ENCODE measurements around the gene P2RY2.

GRCh38 chr11:73249853-73250783 lies 32.0 kb downstream of the P2RY2 start:
- TF ChIP-seq, protein P1, sequence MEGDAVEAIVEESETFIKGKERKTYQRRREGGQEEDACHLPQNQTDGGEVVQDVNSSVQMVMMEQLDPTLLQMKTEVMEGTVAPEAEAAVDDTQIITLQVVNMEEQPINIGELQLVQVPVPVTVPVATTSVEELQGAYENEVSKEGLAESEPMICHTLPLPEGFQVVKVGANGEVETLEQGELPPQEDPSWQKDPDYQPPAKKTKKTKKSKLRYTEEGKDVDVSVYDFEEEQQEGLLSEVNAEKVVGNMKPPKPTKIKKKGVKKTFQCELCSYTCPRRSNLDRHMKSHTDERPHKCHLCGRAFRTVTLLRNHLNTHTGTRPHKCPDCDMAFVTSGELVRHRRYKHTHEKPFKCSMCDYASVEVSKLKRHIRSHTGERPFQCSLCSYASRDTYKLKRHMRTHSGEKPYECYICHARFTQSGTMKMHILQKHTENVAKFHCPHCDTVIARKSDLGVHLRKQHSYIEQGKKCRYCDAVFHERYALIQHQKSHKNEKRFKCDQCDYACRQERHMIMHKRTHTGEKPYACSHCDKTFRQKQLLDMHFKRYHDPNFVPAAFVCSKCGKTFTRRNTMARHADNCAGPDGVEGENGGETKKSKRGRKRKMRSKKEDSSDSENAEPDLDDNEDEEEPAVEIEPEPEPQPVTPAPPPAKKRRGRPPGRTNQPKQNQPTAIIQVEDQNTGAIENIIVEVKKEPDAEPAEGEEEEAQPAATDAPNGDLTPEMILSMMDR (IDR thresholded peaks at IDR 0.05): no peak
- TF ChIP-seq POLR2A (IDR thresholded peaks at IDR 0.05): no peak
- no peak for TF ChIP-seq POLR2AphosphoS5 (IDR thresholded peaks at IDR 0.05)

Measured in sigmoid colon (tissue), 4 donors.